HL-60 (cell line): ENCODE measurements around the gene GBP2.

ENCODE experiments used
- DNase-seq, 2 experiments: peaks; one replicate each; pipeline ENCODE4 v3.0.0-alpha.2; 2010 to 2020; ENCODE audit warnings: low read depth in 1 of 2, low spot score in 1 of 2
- H3K27ac ChIP-seq: fragments of 250-450 bp; sonication (Bioruptor Pico); replicated peaks from 2 replicates; pipeline ENCODE4 v1.5.1; 2020; ENCODE audit warnings: mild to moderate bottlenecking, moderate library complexity
- H3K27me3 ChIP-seq: fragments of 250-450 bp; sonication (Bioruptor Pico); 2 replicates; pipeline ENCODE4 v1.5.1; 2021; ENCODE audit warnings: mild to moderate bottlenecking, moderate library complexity; ENCODE audit not compliant: insufficient read depth, poor library complexity, severe bottlenecking
- H3K4me3 ChIP-seq: replicated peaks from 2 replicates; pipeline ENCODE4 v1.5.1; 2011; ENCODE audit warnings: mild to moderate bottlenecking, control low read depth, low read length; ENCODE audit not compliant: insufficient read depth
- CTCF ChIP-seq: IDR thresholded peaks from one replicate; pipeline ENCODE4 v1.5.1; 2011; ENCODE audit warnings: low read length, control low read depth, inconsistent platforms; ENCODE audit not compliant: insufficient read depth
- GABPA ChIP-seq: IDR thresholded peaks from 2 replicates; pipeline ENCODE4 v1.6.1; 2012; ENCODE audit warnings: low read depth
- POLR2AphosphoS5 ChIP-seq: IDR thresholded peaks from 2 replicates; pipeline ENCODE4 v1.6.1; 2012; ENCODE audit warnings: low read depth
- REST ChIP-seq: IDR thresholded peaks from 2 replicates; pipeline ENCODE4 v1.6.1; 2012; ENCODE audit warnings: low read depth; ENCODE audit not compliant: insufficient replicate concordance
- SPI1 ChIP-seq: IDR thresholded peaks from 2 replicates; pipeline ENCODE4 v1.6.1; 2012; ENCODE audit warnings: low read depth, mild to moderate bottlenecking, borderline replicate concordance

GBP2 gene

GRCh38 chr1:89151047-89151446 is 25.1 kb upstream of the GBP2 start:
- no peak overlapping the region for H3K4me3 ChIP-seq
- no peaks in the 10 kb centered on the region for H3K27me3 ChIP-seq
- TF ChIP-seq SPI1 (no peak), POLR2AphosphoS5 (no peak), CTCF (no peak)
- H3K27ac ChIP-seq: no peak overlapping the region
- no peak for DNase-seq

- TF ChIP-seq POLR2AphosphoS5: no peak
- no peak for TF ChIP-seq CTCF
- no peak overlapping the region for H3K27ac ChIP-seq
- no peak for DNase-seq
- no peaks in the 10 kb centered on the region for H3K27me3 ChIP-seq
- no peak overlapping the region for H3K4me3 ChIP-seq
Observed at GRCh38 chr1:89149976-89150375, 24.1 kb upstream of the GBP2 start.

GRCh38 chr1:89149229-89149628 is 23.3 kb upstream of the GBP2 start:
- Histone ChIP-seq H3K27me3 (no peaks in the 10 kb centered on the region), H3K27ac (no peak overlapping the region), H3K4me3 (no peak overlapping the region)
- no peak for TF ChIP-seq GABPA
- TF ChIP-seq SPI1: no peak
- TF ChIP-seq POLR2AphosphoS5: no peak
- TF ChIP-seq REST: no peak
- TF ChIP-seq CTCF: no peak
- no peak for DNase-seq

GRCh38 chr1:89147678-89148658 is 22.1 kb upstream of the GBP2 start:
- no peak for DNase-seq
- TF ChIP-seq REST: no peak
- TF ChIP-seq POLR2AphosphoS5: no peak
- no peak for TF ChIP-seq SPI1
- TF ChIP-seq CTCF: no peak
- TF ChIP-seq GABPA: no peak
- no peak overlapping the region for H3K27ac ChIP-seq
- no peaks in the 10 kb centered on the region for H3K27me3 ChIP-seq
- H3K4me3 ChIP-seq: no peak overlapping the region
